ENCODE results near the gene MRPL12.

MRPL12 gene

GRCh38 chr17:81717049-81717765 lies 14.0 kb downstream of the MRPL12 start:
- TF ChIP-seq REST (IDR thresholded peaks at IDR 0.05; ENCODE audit: insufficient read depth in 1 of 2, low read depth in 2 of 2, low read length in 2 of 2), result no peak
- no peak for TF ChIP-seq POLR2AphosphoS5 (IDR thresholded peaks at IDR 0.05; ENCODE audit: low read depth, low read length)
- TF ChIP-seq FOXP2 (optimal IDR thresholded peaks at IDR 0.05; ENCODE audit: borderline replicate concordance, extremely low read depth, extremely low read length, insufficient read depth), result no peak
- no peak for TF ChIP-seq SIN3A (IDR thresholded peaks at IDR 0.05; ENCODE audit: borderline replicate concordance, insufficient read depth, low read length)
- no peak for TF ChIP-seq TAF1 (IDR thresholded peaks at IDR 0.05; ENCODE audit: borderline replicate concordance, insufficient read depth, low read length)

- TF ChIP-seq SIN3A (IDR thresholded peaks at IDR 0.05; ENCODE audit: borderline replicate concordance, insufficient read depth, low read length) (no peak), FOXP2 (optimal IDR thresholded peaks at IDR 0.05; ENCODE audit: borderline replicate concordance, extremely low read depth, extremely low read length, insufficient read depth) (no peak), POLR2AphosphoS5 (IDR thresholded peaks at IDR 0.05; ENCODE audit: low read depth, low read length) (no peak), REST (IDR thresholded peaks at IDR 0.05; ENCODE audit: insufficient read depth in 1 of 2, low read depth in 2 of 2, low read length in 2 of 2) (no peak), TAF1 (IDR thresholded peaks at IDR 0.05; ENCODE audit: borderline replicate concordance, insufficient read depth, low read length) (no peak)
Observed at GRCh38 chr17:81717766-81718089, 14.6 kb downstream of the MRPL12 start.

DNA sequence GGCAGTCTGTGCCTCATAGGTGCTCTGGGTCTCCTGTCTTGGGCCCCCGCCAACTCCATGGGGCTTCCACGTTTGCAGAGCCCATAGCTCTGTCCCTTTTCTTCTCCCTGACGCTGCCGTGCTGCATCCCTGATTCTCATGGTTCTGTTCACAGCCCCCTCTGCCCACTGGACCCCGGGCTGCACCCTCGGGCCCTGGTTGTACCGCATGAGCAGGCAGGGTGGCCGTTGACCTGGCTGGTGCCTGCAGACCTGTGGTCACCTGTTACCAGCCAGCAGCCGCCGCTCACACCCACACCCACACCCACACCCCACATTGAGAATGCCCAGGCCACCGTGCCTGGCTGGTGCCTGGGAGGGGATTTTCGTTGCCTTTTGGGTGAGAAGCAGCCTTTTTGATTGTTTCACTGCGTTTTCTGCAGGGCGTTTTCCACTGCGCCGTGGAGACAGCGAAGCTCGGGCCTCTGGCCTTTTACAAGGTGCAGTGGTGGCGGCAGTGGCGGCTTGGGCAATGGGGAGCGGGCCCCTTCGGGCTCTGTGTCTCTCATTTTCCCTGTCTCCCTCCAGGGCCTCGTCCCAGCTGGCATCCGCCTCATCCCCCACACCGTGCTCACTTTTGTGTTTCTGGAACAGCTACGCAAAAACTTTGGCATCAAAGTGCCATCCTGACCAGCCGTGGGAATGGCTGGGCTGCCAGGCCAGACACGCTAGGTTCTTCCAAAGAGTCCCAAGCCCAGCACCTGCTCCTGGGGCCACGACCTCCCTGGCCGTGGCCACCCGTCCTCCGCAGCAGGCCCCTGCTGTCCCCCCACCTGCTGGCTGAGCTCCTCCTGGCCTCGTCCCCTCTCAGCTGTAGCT lies 16.5 kb downstream of the MRPL12 start:
- no peak for TF ChIP-seq TAF1 (IDR thresholded peaks at IDR 0.05; ENCODE audit: borderline replicate concordance, insufficient read depth, low read length)
- TF ChIP-seq POLR2AphosphoS5 (IDR thresholded peaks at IDR 0.05; ENCODE audit: low read depth, low read length), result no peak
- no peak for TF ChIP-seq FOXP2 (optimal IDR thresholded peaks at IDR 0.05; ENCODE audit: borderline replicate concordance, extremely low read depth, extremely low read length, insufficient read depth)
- no peak for TF ChIP-seq SIN3A (IDR thresholded peaks at IDR 0.05; ENCODE audit: borderline replicate concordance, insufficient read depth, low read length)
- no peak for TF ChIP-seq REST (IDR thresholded peaks at IDR 0.05; ENCODE audit: insufficient read depth in 1 of 2, low read depth in 2 of 2, low read length in 2 of 2)

- TF ChIP-seq FOXP2 (optimal IDR thresholded peaks at IDR 0.05; ENCODE audit: borderline replicate concordance, extremely low read depth, extremely low read length, insufficient read depth) (no peak), TAF1 (IDR thresholded peaks at IDR 0.05; ENCODE audit: borderline replicate concordance, insufficient read depth, low read length) (no peak), POLR2AphosphoS5 (IDR thresholded peaks at IDR 0.05; ENCODE audit: low read depth, low read length) (no peak; the same call in 1 of the 2 replicates), SIN3A (IDR thresholded peaks at IDR 0.05; ENCODE audit: borderline replicate concordance, insufficient read depth, low read length) (no peak), REST (IDR thresholded peaks at IDR 0.05; ENCODE audit: insufficient read depth in 1 of 2, low read depth in 2 of 2, low read length in 2 of 2) (no peak)
Observed at GRCh38 chr17:81720267-81721071, 17.3 kb downstream of the MRPL12 start.
